Measurements from ENCODE around the gene ITGB8. TPM values are rescaled to one million over a fixed set of nuclear protein-coding genes. Genes with fewer than 3 reads are reported as not detected.

The ITGB8 gene
- total RNA-seq, 4 donors from 2014 or later, result 199 to 606 (median 388) TPM

DNA sequence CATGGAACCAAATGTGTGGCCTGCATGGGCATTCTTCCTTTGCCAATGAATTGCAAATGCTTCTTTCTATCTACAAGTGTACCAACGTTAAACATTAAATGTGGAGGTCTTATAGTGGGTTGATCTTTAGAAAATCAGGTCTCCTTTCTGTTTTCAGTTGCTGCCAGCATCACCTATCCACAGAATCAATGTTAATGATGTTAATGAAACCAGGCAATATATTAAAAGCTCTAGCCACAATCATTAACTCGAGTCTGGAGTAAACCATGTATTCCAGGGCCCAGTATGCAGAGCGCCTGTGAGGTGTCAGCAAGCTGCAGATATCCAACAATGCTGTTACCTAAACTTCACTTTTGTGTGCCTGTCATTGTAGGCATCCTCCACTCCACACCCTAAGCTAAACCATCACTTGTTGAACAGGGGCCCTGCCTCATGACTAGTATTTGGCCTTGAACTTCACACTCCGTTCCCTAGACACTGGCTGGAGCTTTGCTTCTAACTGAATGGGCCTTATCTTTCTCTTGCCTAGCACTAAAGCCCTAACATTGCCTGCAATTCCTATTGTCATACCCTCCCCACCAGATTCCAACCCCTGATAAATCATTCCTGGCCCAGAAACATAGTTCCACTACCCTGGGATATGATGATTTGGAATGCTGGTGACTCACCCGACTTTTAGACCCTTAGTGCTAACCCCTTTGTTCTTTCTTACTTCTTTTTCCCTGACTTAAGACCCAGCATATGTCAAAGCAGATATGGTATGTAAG lies 24.3 kb upstream of the ITGB8 start:
- Histone ChIP-seq H3K27me3 (no peaks in the 10 kb centered on the region), H3K9me3 (no peaks in the 10 kb centered on the region), H3K27ac (peak overlapping the region in 2 of 4 donors; percentile 52 to 69), H3K36me3 (no peaks in the 10 kb centered on the region), H3K4me3 (no peak overlapping the region), H3K4me1 (peaks cover 0 to 21% (median 2%) of the 10 kb centered on the region in 4 donors)
- DNase-seq (ENCODE audit: low spot score in 2 of 2), result no peak
- TF ChIP-seq EP300 (IDR thresholded peaks at IDR 0.05) (no peak), POLR2A (IDR thresholded peaks at IDR 0.05) (no peak), CTCF (IDR thresholded peaks at IDR 0.05) (no peak)
- WGBS, 2 donors, result 72 to 75% methylated on average over 5 of the region's 5 CpGs

GRCh38 chr7:20307119-20307518 lies 23.6 kb upstream of the ITGB8 start:
- Histone ChIP-seq H3K27ac (peak overlapping the region in 3 of 4 donors; percentile 16 to 69 (median 52)), H3K4me3 (no peak overlapping the region), H3K27me3 (no peaks in the 10 kb centered on the region), H3K9me3 (no peaks in the 10 kb centered on the region), H3K36me3 (no peaks in the 10 kb centered on the region), H3K4me1 (peaks cover 0 to 23% (median 2%) of the 10 kb centered on the region in 4 donors)
- no peak for DNase-seq (ENCODE audit: low spot score in 2 of 2)
- 60 to 64% methylated on average over 2 of the region's 2 CpGs for WGBS, 2 donors
- no peak for TF ChIP-seq POLR2A (IDR thresholded peaks at IDR 0.05)
- TF ChIP-seq CTCF (IDR thresholded peaks at IDR 0.05), result no peak
- no peak for TF ChIP-seq EP300 (IDR thresholded peaks at IDR 0.05)

- no peak for TF ChIP-seq POLR2A (IDR thresholded peaks at IDR 0.05)
- no peak for TF ChIP-seq CTCF (IDR thresholded peaks at IDR 0.05)
- TF ChIP-seq EP300 (IDR thresholded peaks at IDR 0.05), result no peak
- Histone ChIP-seq H3K27ac (peak overlapping the region in 3 of 4 donors; percentile 16 to 69 (median 52)), H3K4me3 (peak overlapping the region in 3 of 4 donors; percentile 1 to 28 (median 3)), H3K4me1 (peaks cover 0 to 23% (median 2%) of the 10 kb centered on the region in 4 donors), H3K27me3 (no peaks in the 10 kb centered on the region), H3K36me3 (no peaks in the 10 kb centered on the region), H3K9me3 (no peaks in the 10 kb centered on the region)
- 43 to 44% methylated on average over 7 of the region's 7 CpGs for WGBS, 2 donors
- no peak for DNase-seq (ENCODE audit: low spot score in 2 of 2)
Measured at GRCh38 chr7:20307901-20308300, 22.8 kb upstream of the ITGB8 start.

GRCh38 chr7:20310301-20310700 lies 20.4 kb upstream of the ITGB8 start:
- no peak for DNase-seq (ENCODE audit: low spot score in 2 of 2)
- no peaks in the 10 kb centered on the region for H3K9me3 ChIP-seq
- no peaks in the 10 kb centered on the region for H3K27me3 ChIP-seq
- 87 to 89% methylated on average over 3 of the region's 3 CpGs for WGBS, 2 donors
- no peak overlapping the region for H3K4me3 ChIP-seq
- peak overlapping the region in 1 of 4 donors; percentile 8 for H3K27ac ChIP-seq
- no peak for TF ChIP-seq POLR2A (IDR thresholded peaks at IDR 0.05)
- TF ChIP-seq CTCF (IDR thresholded peaks at IDR 0.05), result no peak
- no peak for TF ChIP-seq EP300 (IDR thresholded peaks at IDR 0.05)
- no peaks in the 10 kb centered on the region for H3K36me3 ChIP-seq
- H3K4me1 ChIP-seq, result peaks cover 0 to 25% (median 0%) of the 10 kb centered on the region in 4 donors

DNA sequence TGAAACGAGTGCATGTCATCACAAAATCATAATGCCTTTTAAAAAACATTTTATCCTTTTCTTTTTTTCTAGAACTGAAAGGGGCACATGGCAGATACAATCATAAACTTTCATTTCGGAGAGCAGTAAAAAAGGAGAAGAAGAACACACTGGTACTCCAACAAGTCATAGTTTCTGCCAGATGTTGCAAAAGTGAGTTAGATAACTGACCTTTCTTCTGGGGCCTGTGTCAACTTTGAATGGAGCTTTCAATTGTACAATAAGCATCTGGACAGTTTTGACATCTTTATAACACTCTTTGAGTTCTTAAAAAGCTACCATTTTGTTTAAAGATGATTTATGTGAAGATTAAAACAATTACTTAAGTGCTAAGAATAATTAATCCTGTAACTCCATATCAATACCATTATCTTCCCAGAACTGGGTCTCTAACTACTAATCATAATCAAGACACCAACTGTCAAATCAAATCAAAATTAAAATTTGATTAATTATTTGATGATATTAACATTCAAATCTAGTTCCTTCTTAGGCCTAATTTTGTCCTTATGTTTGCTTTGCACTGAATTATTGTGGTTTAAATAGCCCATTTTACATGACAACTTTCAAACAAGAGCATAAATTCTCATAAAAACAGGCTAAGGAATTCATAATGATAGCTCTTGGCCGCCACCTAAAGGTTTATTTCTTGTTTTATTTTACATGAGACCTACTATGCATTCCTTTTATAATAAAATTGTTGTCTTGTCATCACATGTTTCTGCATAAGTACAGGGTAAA lies 19.5 kb upstream of the ITGB8 start:
- TF ChIP-seq POLR2A (IDR thresholded peaks at IDR 0.05), result no peak
- no peak for TF ChIP-seq EP300 (IDR thresholded peaks at IDR 0.05)
- peak in 4 of 5 experiments; percentile 25 to 41 (median 33) for TF ChIP-seq CTCF (IDR thresholded peaks at IDR 0.05)
- no peak overlapping the region for H3K4me3 ChIP-seq
- peak overlapping the region in 2 of 4 donors; percentile 8 to 38 for H3K27ac ChIP-seq
- H3K4me1 ChIP-seq, result peaks cover 0 to 22% (median 0%) of the 10 kb centered on the region in 4 donors
- peak in 1 of 2 donors; percentile 30 for DNase-seq (ENCODE audit: low spot score in 2 of 2)
- no peaks in the 10 kb centered on the region for H3K27me3 ChIP-seq
- 52 to 59% methylated on average over 3 of the region's 3 CpGs for WGBS, 2 donors
- H3K36me3 ChIP-seq, result no peaks in the 10 kb centered on the region
- H3K9me3 ChIP-seq, result no peaks in the 10 kb centered on the region

Measured in tibial nerve (tissue), 4 donors.